Inflammatory macrophage treated with lipopolysaccharide for 1 hour (primary cell): ENCODE measurements around the gene LYST.
A peak's percentile ranks its signal among the peaks of the same experiment; 100 is the strongest.
"Not testable (repeated sequence)": the region's sequence is repeated elsewhere in the genome, so short reads cannot be mapped to it uniquely, and the experiment has no call there.

Experiments used
- DNase-seq, 2 donors: peaks; one replicate each; pipeline ENCODE4 v3.0.0-alpha.2; 2020 to 2022

Gene LYST

GRCh38 chr1:235809688-235810397 is 56.9 kb downstream of the LYST start:
- DNase-seq: no peak

- no peak for DNase-seq
These were observed 58.5 kb downstream of the LYST start for GRCh38 chr1:235808223-235808622.

DNA sequence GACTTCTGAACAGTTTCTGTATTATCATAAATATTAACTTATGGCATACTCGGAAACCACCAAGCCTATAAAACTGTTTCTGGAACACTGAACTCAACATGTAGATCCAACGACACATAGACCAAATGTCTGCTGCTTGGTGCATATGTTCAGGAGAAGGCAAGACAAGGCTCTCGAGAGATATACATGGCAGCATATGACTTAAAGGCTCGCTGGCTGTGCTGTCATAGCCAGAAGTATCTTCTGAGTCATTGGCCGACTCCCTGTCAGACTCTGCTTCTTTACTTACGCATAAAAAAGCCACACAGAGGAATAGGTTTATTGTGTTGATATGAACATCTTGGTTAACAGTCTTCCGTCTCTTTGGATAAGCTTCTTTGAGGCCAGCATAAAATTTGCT is 60.6 kb downstream of the LYST start:
- no peak for DNase-seq

GRCh38 chr1:235802573-235803346 is 63.9 kb downstream of the LYST start:
- DNase-seq: peak; percentile 57 to 81

DNA sequence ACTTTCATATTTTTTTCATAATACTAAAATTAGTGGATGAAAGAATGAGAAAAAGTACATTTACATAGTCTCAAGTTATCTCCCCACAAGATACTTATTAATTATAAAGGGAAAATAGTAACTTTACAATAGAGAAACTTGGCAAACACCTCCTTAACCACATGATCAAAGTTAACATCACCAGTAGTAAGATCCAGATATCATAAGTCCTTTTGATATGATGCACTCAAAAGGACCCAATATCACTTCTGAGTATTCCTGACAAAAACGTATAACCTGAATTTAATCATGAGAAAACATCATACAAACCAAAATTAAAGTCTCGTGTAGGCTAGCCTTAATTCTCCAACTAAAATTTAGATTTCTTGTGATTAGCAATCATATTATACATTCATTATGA is 67.4 kb downstream of the LYST start:
- no peak for DNase-seq

GRCh38 chr1:235791532-235792060 is 75.1 kb downstream of the LYST start:
- no peak for DNase-seq

DNA sequence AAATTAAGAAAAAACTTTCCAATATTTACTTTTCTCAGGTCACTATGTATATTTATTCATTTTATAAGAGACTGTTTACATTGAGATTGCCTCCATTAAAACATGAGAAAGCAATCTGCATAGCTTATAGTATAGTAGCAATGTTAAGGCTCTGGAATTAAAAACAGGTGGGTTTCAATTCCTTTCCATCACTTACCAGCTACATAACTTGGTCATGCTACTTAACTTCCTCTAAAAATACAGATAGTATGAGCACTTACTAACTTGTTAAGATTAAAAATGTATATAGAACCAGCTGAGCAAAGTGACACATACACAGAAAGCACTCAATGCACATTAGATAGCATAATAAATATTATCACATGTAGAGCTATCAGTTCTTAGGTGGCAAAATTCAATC is 76.6 kb downstream of the LYST start:
- DNase-seq: no peak

- not testable (repeated sequence) for DNase-seq
These were observed 80.3 kb downstream of the LYST start for GRCh38 chr1:235786227-235786898.

GRCh38 chr1:235784950-235785349 is 81.8 kb downstream of the LYST start:
- DNase-seq: no peak

GRCh38 chr1:235783148-235783776 is 83.4 kb downstream of the LYST start:
- DNase-seq: peak in 1 of 2 donors; percentile 28

GRCh38 chr1:235782601-235783000 is 84.1 kb downstream of the LYST start:
- DNase-seq: no peak

DNA sequence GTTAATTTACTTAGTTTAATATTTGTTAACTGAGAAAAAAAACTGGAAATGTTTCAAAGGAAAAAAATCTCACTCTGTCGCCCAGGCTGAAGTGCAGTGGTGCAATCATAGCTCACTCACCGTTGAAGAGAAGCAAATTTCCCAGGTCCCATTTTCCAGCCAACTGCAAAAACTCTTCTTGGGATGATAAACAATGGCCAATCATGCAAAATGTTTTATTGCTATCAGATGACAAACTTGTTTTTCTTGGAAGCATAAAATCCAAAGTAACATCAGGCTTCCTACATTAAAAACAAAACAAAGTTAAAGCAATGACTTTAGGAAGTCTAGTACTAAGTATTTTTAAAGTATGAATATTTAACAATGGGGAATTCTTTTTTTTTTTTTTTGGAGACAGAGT is 84.9 kb downstream of the LYST start:
- no peak for DNase-seq

- DNase-seq: no peak
These were observed 86.9 kb downstream of the LYST start for GRCh38 chr1:235779770-235780169.

GRCh38 chr1:235776396-235776795 is 90.3 kb downstream of the LYST start:
- no peak for DNase-seq

GRCh38 chr1:235775246-235775860 is 91.4 kb downstream of the LYST start:
- no peak for DNase-seq

- no peak for DNase-seq
These were observed 98.9 kb downstream of the LYST start for GRCh38 chr1:235767795-235768194.

GRCh38 chr1:235766794-235767285 is 99.9 kb downstream of the LYST start:
- no peak for DNase-seq

DNA sequence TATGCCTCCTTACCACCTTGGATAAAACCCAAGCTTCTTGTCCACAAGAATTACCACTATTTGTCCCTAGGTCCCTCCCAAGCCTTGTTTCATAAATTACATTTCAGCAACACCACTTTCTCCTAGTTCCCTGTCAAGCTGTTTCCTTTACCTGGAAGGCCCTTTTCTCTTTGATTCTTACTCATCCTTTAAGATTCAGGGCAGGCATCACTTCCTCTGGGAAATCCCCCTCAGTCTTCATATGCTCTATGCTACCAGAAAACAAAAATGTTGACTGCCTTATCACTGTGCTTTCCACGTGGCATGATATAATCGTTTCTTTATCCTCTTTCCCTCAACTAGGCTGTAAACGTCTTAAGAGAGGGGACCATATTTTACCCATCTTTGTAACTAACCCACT is 102.7 kb downstream of the LYST start:
- DNase-seq: peak; percentile 25 to 47

DNA sequence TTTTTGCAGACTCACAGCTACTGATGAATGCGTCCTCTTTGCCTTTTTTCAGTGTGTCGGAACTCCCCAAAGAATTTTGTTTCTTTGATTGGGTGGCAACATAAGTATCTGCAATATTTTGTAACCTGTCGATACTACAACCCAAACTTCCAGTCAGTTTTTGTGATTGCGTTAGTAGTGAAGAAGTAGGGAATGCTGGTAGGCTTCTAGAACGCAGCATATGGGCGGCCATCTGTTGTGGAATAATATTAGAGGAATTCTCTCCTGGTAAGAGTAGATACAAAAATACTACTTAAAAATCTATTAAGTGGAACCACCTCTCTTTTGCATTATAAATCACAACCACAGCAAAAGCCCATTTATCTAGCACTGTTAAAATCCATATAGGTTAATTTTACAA is 107.4 kb downstream of the LYST start:
- no peak for DNase-seq

- no peak for DNase-seq
These were observed 107.8 kb downstream of the LYST start for GRCh38 chr1:235758931-235759330.

- no peak for DNase-seq
These were observed 109.1 kb downstream of the LYST start for GRCh38 chr1:235757587-235758096.

GRCh38 chr1:235754186-235754585 is 112.5 kb downstream of the LYST start:
- DNase-seq: not testable (repeated sequence)
